NCI-H1105 (cell line): ENCODE measurements around the gene SLC27A5.
"Not testable (repeated sequence)": the region's sequence is repeated elsewhere in the genome, so short reads cannot be mapped to it uniquely, and the experiment has no call there.

Source experiments
- DNase-seq: peaks from one replicate; lab custom pipeline; 2025; lab: John Stamatoyannopoulos, UW

SLC27A5 gene

DNA sequence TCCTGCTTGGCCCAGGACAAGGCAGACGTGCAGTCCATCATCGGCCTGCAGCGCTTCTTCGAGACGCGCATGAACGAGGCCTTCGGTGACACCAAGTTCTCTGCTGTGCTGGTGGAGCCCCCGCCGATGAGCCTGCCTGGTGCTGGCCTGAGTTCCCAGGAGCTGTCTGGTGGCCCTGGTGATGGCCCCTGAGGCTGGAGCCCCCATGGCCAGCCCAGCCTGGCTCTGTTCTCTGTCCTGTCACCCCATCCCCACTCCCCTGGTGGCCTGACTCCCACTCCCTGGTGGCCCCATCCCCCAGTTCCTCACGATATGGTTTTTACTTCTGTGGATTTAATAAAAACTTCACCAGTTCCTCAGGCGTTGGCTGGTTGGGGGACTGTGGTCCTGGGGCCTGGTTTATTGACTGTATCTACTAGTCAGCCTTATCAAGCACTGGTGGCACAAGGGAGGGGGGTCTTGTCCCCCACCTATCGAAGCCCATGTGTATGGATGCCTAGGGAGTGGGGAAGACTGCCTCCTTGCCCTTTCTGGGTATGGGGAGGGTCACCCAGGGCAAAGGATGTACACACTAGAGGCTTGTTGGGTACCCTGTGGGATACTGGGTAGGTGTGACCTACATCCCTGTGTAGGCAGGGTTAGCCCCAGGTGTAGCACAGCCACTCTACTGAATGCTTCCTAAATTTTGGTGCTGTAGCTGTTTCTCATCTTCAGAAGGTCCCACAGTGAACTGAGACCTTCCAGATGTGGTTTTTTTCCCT is 38.8 kb upstream of the SLC27A5 start:
- no peak for DNase-seq

DNA sequence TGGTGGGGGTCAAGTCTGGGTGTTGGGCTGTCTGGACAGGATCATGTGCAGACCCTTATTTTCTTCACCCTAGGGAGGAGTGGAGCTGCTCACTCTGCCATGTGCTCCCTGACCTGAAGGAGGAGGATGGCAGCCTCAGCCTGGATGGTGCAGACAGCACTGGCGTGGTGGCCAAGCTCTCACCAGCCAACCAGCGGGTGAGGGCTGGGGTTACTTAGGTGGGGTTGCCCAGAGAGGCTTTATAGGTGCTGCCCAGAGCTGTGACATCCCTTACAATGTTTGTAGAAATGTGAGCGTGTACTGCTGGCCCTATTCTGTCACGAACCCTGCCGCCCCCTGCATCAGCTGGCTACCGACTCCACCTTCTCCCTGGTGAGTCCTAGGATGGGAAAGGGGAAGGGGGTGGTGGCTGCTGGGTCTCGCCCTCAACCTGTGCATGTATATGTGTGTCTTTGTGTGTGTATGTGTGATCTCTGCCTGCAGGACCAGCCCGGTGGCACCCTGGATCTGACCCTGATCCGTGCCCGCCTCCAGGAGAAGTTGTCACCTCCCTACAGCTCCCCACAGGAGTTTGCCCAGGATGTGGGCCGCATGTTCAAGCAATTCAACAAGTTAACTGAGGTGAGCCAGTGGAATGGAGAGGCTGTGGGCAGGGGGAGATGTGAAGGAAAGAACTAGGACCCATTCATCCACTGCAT is 38.0 kb upstream of the SLC27A5 start:
- DNase-seq: no peak

DNA sequence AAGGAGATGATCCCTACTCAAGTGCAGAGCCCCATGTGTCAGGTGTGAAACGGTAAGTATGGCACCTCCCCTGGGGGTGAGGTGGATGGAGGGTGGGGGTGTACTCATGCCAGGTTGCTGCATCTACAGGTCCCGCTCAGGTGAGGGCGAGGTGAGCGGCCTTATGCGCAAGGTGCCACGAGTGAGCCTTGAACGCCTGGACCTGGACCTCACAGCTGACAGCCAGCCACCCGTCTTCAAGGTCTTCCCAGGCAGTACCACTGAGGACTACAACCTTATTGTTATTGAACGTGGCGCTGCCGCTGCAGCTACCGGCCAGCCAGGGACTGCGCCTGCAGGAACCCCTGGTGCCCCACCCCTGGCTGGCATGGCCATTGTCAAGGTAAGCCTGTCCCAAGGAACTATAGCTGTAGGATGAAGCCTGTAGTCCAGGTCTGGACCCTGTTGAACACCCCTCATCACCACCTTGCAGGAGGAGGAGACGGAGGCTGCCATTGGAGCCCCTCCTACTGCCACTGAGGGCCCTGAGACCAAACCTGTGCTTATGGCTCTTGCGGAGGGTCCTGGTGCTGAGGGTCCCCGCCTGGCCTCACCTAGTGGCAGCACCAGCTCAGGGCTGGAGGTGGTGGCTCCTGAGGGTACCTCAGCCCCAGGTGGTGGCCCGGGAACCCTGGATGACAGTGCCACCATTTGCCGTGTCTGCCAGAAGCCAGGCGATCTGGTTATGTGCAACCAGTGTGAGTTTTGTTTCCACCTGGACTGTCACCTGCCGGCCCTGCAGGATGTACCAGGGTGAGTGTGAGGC is 37.3 kb upstream of the SLC27A5 start:
- DNase-seq: no peak

DNA sequence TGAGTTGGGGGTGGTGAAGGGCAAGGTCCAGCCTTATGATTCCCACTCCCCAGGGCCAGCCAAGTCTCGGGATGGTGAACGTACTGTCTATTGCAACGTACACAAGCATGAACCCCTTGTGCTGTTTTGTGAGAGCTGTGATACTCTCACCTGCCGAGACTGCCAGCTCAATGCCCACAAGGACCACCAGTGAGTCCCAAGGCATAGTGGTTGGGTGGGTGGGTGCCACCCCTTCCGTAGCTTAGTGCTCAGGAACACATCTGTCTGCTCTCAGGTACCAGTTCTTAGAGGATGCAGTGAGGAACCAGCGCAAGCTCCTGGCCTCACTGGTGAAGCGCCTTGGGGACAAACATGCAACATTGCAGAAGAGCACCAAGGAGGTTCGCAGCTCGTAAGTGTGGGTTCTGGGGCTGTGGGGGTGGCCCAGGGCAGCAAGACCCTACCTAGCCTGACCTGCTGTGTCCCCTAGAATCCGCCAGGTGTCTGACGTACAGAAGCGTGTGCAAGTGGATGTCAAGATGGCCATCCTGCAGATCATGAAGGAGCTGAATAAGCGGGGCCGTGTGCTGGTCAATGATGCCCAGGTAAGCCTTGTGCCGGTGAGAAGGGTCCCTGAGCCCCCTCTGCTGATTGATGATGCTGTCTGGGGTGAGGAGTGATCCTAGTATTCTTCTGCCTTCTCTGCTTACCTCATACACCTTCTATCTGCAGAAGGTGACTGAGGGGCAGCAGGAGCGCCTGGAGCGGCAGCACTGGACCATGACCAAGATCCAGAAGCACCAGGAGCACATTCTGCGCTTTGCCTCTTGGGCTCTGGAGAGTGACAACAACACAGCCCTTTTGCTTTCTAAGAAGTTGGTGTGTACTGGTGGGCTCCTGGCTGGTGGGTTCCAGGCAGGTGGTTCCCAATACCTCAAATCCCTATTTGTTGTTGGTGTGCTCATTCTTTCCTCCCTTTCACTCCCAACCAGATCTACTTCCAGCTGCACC is 35.8 kb upstream of the SLC27A5 start:
- DNase-seq: no peak

DNA sequence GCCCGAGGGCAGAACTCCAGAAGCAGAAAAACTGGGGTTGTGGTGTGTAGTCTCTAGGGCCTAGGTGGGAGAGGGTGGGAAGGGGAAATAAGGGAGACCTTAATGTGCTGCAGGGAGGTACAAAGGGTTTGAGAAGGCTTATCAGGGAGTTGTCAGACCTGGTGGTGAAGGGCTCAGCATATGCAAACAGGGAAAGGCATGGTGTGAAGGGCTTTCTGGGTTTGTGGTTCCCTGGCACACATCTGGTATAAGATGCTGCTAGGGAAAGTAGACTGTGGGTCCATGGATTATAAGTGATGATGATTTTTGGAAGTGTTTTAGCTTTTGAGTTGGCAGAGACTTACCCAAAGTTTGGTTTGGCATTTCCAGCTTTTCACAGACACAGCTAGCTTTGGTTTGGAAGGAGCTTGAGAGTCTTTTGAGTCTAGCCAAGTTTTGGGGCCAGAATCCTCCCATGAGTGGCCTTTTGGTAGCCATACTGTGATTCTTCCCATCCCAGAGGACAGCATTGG is 34.3 kb upstream of the SLC27A5 start:
- DNase-seq: no peak

DNA sequence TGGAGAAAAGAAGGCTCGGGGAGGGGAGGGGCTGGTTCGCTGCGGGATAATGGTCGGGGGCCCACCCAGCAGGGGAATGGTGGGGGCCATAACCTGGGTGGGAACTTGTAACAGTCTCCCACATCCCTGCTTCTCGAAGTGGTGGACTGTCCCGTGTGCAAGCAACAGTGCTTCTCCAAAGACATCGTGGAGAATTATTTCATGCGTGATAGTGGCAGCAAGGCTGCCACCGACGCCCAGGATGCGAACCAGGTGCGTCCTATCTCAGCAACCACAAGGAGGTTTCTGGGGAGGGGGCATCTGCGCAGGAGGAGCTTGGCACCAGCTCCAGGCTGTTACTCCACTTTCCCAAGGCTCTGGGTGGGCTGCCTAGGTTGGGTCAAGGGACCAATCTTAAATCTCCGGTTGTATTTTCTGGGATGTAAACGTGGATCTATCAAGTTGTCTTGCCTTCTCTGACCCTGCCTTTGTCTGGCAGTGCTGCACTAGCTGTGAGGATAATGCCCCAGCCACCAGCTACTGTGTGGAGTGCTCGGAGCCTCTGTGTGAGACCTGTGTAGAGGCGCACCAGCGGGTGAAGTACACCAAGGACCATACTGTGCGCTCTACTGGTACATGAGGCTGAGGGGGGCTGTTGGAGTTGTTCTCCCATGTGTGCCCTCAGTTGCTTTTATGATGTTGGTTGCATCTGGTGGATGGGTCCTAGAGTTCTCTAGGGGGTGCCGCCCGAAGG is 33.7 kb upstream of the SLC27A5 start:
- DNase-seq: no peak

DNA sequence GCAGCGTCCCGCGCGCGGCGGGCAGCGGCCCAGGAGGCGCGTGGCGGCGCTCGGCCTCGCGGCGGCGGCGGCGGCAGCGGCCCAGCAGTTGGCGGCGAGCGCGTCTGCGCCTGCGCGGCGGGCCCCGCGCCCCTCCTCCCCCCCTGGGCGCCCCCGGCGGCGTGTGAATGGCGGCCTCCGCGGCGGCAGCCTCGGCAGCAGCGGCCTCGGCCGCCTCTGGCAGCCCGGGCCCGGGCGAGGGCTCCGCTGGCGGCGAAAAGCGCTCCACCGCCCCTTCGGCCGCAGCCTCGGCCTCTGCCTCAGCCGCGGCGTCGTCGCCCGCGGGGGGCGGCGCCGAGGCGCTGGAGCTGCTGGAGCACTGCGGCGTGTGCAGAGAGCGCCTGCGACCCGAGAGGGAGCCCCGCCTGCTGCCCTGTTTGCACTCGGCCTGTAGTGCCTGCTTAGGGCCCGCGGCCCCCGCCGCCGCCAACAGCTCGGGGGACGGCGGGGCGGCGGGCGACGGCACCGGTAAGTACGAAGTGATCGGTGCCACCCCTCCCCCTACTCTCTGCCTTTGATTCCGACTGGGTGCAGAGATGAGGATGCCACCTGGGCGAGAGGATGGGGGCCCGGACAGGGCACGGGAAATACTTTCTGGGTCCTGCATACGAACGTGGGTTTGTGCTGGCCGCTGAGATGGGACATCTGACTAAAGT is 32.9 kb upstream of the SLC27A5 start:
- no peak for DNase-seq

DNA sequence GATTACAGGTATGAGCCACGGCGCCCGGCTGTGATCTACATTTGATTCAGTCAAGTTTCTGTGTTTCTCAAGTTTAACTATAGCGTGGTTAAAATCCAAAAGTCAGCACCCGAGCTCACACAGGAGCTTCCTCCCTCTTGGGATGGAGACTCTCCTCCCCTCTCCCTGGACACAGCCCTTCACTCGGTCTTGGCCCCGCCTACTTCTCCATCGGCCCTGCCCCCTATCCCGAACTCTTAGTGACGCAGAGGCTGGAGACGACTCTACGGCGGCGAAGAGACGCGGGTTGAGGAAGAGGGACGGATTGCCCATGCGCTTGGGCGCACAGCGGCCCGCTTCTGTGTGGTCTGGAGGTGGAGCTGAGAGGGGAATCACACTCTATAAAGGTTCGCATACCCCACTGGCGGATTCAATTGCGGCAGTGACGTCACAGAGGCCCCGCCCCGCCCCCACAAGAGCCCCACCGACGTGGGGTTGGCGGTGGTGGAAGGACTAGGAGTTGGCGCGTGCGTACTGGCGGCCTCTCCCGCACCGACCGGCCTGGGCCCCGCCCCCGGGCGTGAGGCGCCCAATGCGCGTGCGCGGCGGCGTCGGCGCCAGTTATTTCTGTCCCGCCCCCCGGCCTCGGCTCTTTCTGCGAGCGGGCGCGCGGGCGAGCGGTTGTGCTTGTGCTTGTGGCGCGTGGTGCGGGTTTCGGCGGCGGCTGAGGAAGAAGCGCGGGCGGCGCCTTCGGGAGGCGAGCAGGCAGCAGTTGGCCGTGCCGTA is 32.2 kb upstream of the SLC27A5 start, which contains the start of gene TRIM28:
Gene TRIM28, plus strand, starts transcription at position 239 of the 765 bp plus-strand sequence. CDS start 694 bp downstream, outside the sequence.
- no peak for DNase-seq

DNA sequence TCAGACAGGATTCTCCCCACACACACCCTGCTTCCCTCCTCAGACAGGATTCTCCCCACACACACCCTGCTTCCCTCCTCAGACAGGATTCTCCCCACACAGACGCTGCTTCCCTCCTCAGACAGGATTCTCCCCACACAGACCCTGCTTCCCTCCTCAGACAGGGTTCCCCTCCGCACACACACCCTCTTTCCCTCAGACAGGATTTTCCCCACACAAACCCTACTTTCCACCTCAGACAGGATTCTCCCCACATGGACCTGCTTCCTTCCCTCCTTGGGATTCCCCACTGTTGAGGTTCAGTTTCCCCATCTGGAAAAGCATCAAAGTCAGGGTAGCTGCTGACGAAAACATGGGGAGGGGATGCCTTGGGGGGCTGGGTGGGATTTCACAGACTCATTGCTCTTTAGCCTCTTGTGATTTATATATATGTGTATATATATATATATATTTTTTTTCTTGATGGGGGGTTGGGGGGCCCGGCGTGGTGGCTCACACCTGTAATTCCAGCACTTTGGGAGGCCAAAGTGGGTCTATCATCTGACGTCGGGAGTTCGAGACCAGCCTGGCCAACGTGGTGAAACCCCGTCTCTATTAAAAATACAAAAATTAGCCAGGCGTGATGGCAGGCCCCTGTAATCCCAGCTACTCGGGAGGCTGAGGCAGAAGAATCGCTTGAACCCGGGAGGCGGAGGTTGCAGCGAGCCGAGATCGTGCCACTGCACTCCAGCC is 31.0 kb upstream of the SLC27A5 start:
- not testable (repeated sequence) for DNase-seq

DNA sequence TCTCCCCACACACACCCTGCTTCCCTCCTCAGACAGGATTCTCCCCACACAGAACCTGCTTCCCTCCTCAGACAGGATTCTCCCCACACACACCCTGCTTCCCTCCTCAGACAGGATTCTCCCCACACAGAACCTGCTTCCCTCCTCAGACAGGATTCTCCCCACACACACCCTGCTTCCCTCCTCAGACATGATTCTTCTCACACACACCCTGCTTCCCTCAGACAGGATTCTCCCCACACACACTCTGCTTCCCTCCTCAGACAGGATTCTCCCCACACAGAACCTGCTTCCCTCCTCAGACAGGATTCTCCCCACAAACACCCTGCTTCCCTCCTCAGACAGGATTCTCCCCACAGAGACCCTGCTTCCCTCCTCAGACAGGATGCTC is 27.4 kb upstream of the SLC27A5 start:
- DNase-seq: not testable (repeated sequence)

DNA sequence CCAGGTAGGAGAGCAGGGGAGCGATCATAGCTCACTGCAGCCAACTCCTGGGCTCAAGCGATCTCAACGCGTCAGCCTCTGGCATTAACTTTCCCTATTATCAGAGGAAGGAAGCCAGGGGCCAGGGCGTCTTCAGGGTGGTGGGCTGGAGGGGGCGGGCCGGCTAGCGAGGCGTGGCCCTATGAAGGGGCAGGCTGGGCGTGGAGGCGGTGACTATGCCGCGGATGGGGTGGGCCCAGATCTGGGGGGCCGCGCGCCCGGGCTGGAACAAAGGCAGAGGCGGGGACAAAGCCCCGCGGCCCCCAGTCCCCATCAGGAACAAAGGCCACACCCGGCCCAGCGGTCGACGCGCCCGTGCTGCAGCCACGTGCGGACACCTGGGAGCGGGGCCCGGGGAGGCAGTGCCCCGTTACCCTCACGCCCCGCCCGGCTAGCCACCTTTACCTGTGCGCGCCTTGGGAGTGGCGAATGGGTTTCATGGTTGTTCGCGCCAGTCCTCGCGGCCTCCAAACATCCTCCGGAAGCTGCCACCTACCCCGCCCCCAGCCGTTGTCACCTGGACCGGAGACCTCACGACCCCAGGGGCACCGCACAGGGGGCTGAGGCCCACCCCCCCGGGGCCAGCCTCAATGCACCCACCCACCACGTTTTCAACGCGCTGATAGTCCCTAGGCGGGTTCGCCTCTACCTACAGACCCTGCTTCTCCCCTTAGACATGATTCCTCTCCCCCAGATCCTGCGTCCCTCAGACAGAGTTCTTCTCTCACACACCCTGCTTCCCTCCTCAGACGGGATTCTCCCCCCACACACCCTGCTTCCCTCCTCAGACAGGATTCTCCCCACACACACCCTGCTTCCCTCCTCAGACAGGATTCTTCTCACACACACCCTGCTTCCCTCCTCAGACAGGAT is 26.7 kb upstream of the SLC27A5 start:
- no peak for DNase-seq

DNA sequence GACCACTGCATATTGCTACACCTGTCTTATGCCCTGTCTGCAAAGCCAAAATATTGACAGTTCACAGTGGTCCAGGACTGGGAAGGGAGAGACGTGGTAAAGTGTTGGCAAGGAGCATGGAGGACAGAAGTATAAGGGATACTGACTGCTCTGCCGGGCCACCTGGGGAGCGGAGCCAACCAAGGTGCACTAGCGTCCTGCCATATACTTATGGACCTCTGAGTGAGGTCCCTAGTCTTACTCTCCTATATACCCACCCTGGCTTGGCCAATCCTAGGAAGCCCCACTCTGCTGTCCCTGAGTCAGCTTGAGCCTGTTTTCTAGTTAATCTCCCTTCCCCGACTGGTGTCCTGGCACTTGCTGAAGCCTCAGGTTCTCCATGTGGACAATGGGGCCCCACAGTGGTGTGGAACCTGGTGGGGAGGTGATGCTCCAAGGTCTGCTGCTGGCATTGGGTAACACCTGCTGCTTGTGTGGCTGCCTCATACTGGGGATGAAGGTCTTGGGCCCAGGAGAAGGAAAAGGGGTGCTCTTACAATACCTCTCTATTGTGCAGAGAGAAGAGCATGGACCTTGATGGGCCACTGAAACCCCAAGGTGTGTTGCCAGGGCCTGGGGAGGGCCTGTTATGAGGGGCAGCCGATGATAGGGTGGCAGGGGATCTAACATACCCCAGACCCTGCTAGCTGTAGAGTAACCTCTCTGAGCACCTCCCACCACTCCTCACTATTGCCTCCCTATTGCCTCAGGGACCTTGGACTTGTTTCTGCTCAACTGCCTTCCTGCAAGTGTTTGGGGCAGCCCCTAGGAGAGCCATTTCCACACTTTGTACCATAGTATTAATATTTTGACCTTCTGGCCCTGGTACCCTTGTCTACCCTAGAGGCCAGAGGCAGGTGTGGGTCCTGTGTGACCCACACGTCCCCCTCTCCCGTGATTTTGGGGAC is 25.3 kb upstream of the SLC27A5 start:
- no peak for DNase-seq

DNA sequence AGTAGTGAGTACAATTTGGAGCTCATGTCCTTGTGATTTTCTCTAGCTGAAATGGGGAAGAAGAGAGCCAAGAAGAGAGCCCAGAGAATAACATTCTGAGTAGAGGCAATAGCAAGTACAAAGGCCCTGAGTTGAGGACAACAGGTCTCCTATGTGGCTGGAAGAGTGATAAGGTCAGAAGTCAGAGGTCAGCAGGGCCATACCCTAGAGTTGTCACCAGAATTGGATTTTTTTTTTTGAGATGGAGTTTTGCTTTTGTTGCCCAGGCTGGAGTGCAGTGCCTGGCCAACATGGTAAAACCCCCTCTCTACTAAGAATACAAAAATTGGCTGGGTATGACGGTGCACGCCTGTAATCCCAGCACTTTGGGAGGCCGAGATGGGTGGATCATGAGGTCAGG is 24.1 kb upstream of the SLC27A5 start:
- DNase-seq: no peak

DNA sequence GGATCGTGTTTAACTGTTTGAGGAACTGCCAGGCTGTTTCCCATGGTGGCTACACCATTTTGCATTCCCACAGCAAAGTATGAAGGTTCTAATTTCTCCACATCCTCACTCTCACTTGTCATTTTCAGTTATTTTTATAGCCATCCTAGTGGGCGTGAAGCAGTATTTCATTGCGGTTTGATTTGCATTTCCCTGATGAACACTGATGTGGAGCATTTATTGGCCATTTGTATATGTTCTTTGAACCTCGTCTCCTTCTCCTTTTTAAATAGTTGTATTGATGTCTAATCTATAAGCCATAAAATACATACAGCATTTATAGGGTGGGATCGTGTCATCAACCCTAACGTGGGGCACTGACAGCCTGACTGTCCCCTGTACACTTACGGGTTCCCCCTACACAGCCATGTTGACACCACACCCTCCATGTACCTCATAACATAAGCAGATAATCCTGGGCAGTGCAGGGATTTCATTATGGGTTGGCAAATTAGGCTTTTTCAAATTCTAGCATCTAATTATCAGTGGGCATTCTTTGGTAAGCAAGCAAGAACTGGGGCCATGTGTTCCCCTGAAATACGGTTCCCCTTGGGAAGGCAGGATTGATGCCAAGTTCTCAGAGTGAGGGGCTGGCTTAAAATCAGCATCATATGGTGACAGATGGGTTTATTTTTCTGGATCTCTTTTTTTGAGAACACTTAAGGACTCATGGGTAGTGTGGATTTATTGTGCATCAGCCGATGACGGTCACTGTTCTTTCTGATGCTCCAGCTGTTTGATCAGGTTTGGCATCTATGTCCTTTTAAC is 19.4 kb upstream of the SLC27A5 start:
- DNase-seq: no peak

DNA sequence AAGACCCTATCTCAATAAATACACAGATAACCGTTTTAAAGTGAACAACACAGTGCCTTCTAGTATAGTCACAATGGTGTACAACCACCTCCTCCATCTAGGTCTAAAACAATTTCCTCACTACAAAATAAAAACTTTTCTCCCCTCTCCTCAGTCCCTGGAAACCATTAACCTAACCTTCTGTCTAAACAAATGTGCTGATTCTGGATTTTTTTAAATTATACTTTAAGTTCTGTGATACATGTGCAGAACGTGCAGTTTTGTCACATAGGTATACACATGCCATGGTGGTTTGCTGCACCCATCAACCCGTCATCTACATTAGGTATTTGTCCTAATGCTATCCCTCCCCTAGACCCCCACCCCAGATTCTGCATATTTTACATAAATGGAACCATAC is 17.6 kb upstream of the SLC27A5 start:
- no peak for DNase-seq
